HepG2 (cell line): ENCODE data around the gene SARNP. TPM values are rescaled to one million over a fixed set of nuclear protein-coding genes. Genes with fewer than 3 reads are reported as not detected.

Experiments used
- ARNT2 ChIP-seq: sonication (generic); formaldehyde crosslinking; IDR thresholded peaks from 2 replicates; pipeline ENCODE4 v1.8.0; 2022; ENCODE audit warnings: mild to moderate bottlenecking, low read depth, missing genetic modification reagents, moderate library complexity
- CREB1 ChIP-seq, 2 experiments: fragments of 450-650 bp in 1 of 2; IDR thresholded peaks; 2 replicates each; pipeline ENCODE4 v1.6.1; 2016 to 2017; ENCODE audit warnings: control low read depth in 1 of 2, mild to moderate bottlenecking in 1 of 2, missing compliant biosample characterization in 1 of 2, missing genetic modification characterization in 1 of 2
- CREM ChIP-seq, 2 experiments: sonication (generic) in 1 of 2; formaldehyde crosslinking in 1 of 2; IDR thresholded peaks; 2 replicates each; pipeline versions ENCODE4 v1.4.0 to v1.6.1; 2016 to 2020; ENCODE audit warnings: antibody characterized with exemption in 1 of 2, mild to moderate bottlenecking in 1 of 2, missing genetic modification reagents in 1 of 2
- HMG20A ChIP-seq: IDR thresholded peaks from 2 replicates; pipeline ENCODE4 v1.6.1; 2016; ENCODE audit warnings: borderline replicate concordance
- IKZF4 ChIP-seq: sonication (generic); formaldehyde crosslinking; IDR thresholded peaks from 2 replicates; pipeline ENCODE4 v1.5.1; 2020; ENCODE audit warnings: borderline replicate concordance, mild to moderate bottlenecking, low read depth, missing genetic modification reagents; ENCODE audit errors: not compliant biosample characterization
- KIAA2018 ChIP-seq: sonication (generic); formaldehyde crosslinking; IDR thresholded peaks from 2 replicates; pipeline ENCODE4 v1.5.0; 2020; ENCODE audit warnings: mild to moderate bottlenecking, missing genetic modification reagents, borderline replicate concordance
- KLF13 ChIP-seq: sonication (generic); formaldehyde crosslinking; IDR thresholded peaks from 2 replicates; pipeline ENCODE4 v1.4.0; 2020; ENCODE audit warnings: mild to moderate bottlenecking, missing genetic modification reagents
- MIER3 ChIP-seq: IDR thresholded peaks from 2 replicates; pipeline ENCODE4 v1.6.1; 2016; ENCODE audit warnings: missing compliant biosample characterization, borderline replicate concordance
- MLLT10 ChIP-seq: sonication (generic); formaldehyde crosslinking; IDR thresholded peaks from 2 replicates; pipeline ENCODE4 v1.4.0; 2020; ENCODE audit warnings: missing genetic modification reagents
- MNT ChIP-seq: fragments of 450-650 bp; IDR thresholded peaks from 2 replicates; pipeline ENCODE4 v1.6.1; 2016
- MXI1 ChIP-seq: IDR thresholded peaks from 3 replicates; pipeline ENCODE4 v1.6.1; 2012; ENCODE audit warnings: low read depth, low read length, inconsistent platforms, borderline replicate concordance
- ZNF121 ChIP-seq: sonication (generic); formaldehyde crosslinking; IDR thresholded peaks from 2 replicates; pipeline ENCODE4 v1.5.0; 2020; ENCODE audit warnings: mild to moderate bottlenecking, missing genetic modification reagents
- ZNF253 ChIP-seq: sonication (generic); formaldehyde crosslinking; IDR thresholded peaks from 2 replicates; pipeline ENCODE4 v1.8.0; 2022; ENCODE audit warnings: mild to moderate bottlenecking, missing genetic modification reagents, borderline replicate concordance
- ZNF280B ChIP-seq: sonication (generic); formaldehyde crosslinking; IDR thresholded peaks from 2 replicates; pipeline ENCODE4 v1.5.0; 2020; ENCODE audit warnings: missing genetic modification reagents, mild to moderate bottlenecking, borderline replicate concordance
- ZNF598 ChIP-seq: sonication (generic); formaldehyde crosslinking; IDR thresholded peaks from 2 replicates; pipeline ENCODE4 v1.5.1; 2020; ENCODE audit warnings: mild to moderate bottlenecking, missing genetic modification reagents, borderline replicate concordance
- ZNF724P ChIP-seq: sonication (generic); formaldehyde crosslinking; IDR thresholded peaks from 2 replicates; pipeline ENCODE4 v1.8.0; 2022; ENCODE audit warnings: missing genetic modification reagents, borderline replicate concordance
- ZSCAN30 ChIP-seq: sonication (generic); formaldehyde crosslinking; IDR thresholded peaks from 2 replicates; pipeline ENCODE4 v1.5.0; 2020; ENCODE audit warnings: mild to moderate bottlenecking, missing genetic modification reagents
- polyA plus RNA-seq, 8 experiments: library from polyadenylated mRNA; depleted of rRNA in 3 of 8; stranded (reverse) in 7 of 8; unstranded in 1 of 8; fragments of >200 nt; fragmentation: Illumina TruSeq in 4 of 8; extraction: Trizol in 4 of 8; gene quantifications; 2 replicates each; pipeline versions ENCODE4 v1.2.1 to v1.2.3, GENCODE V29; 2011 to 2016; ENCODE audit warnings: low read depth in 4 of 8, missing spikeins in 1 of 8, mixed read lengths in 1 of 8; ENCODE audit not compliant: insufficient read depth in 1 of 8
- total RNA-seq, 5 experiments: library from RNA; depleted of rRNA; stranded (reverse); fragments of >200 nt; fragmentation: Illumina TruSeq; extraction: Trizol; gene quantifications; 2 replicates each; pipeline ENCODE4 v1.2.3, GENCODE V29; 2016; ENCODE audit warnings: low read depth in 1 of 5

The SARNP gene
- total and polyA plus RNA-seq, 2 of the 13 experiments (the other 11 are each of a cell fraction or from before 2014, with no cell fraction given): 59.0 to 95.4 TPM

GRCh38 chr12:55715833-55716581, 101.5 kb downstream of the SARNP start, which contains the start of gene BLOC1S1 (continued):
- TF ChIP-seq KIAA2018 (CRISPR knock-in tag): 0 out of 2 replicates have a peak, but pooled peaks have one; percentile 15
- TF ChIP-seq KLF13 (CRISPR knock-in tag): no peak
- peak; percentile 82 for TF ChIP-seq IKZF4 (CRISPR knock-in tag)
- TF ChIP-seq CREB1 (IDR thresholded peaks at IDR 0.05): no peak
- peak; percentile 60; the same call in 1 of the 2 replicates for TF ChIP-seq CREB1 (CRISPR knock-in tag; IDR thresholded peaks at IDR 0.05)
- TF ChIP-seq MNT: peak; percentile 56
- TF ChIP-seq ZNF253: 0 out of 2 replicates have a peak, but pooled peaks have one; percentile 52
- TF ChIP-seq ZSCAN30: no peak
- TF ChIP-seq ZNF598: no peak
- peak; percentile 64; the same call in 1 of the 2 replicates for TF ChIP-seq ZNF280B
- no peak for TF ChIP-seq ARNT2 (CRISPR knock-in tag)
- TF ChIP-seq HMG20A (CRISPR knock-in tag): 0 out of 2 replicates have a peak, but pooled peaks have one; percentile 20
- peak; percentile 88 for TF ChIP-seq MIER3 (CRISPR knock-in tag)
- 0 out of 2 replicates have a peak, but pooled peaks have one; percentile 41 for TF ChIP-seq ZNF724P (CRISPR knock-in tag)
- peak; percentile 49; the same call in 1 of the 3 replicates for TF ChIP-seq MXI1
- no peak for TF ChIP-seq MLLT10 (CRISPR knock-in tag)
- peak; percentile 55 for TF ChIP-seq CREM (IDR thresholded peaks at IDR 0.05)
- TF ChIP-seq CREM (CRISPR knock-in tag; IDR thresholded peaks at IDR 0.05): no peak
- TF ChIP-seq ZNF121 (CRISPR knock-in tag): no peak
